HepG2 (cell line): ENCODE results near the gene MSI2. TPM values are rescaled to one million over a fixed set of nuclear protein-coding genes. Genes with fewer than 3 reads are reported as not detected.
A peak's percentile ranks its signal among the peaks of the same experiment; 100 is the strongest.

Source experiments
- AFF4 ChIP-seq: sonication (generic); formaldehyde crosslinking; IDR thresholded peaks from 2 replicates; pipeline ENCODE4 v1.4.0; 2020; ENCODE audit warnings: missing genetic modification reagents
- ARHGAP35 ChIP-seq: sonication (generic); formaldehyde crosslinking; IDR thresholded peaks from 2 replicates; pipeline ENCODE4 v1.9.0; 2022; ENCODE audit warnings: mild to moderate bottlenecking, inconsistent platforms, moderate library complexity, missing genetic modification reagents, borderline replicate concordance
- CSRNP2 ChIP-seq: sonication (generic); formaldehyde crosslinking; conservative IDR thresholded peaks from 2 replicates; pipeline ENCODE4 v1.8.0; 2022; ENCODE audit warnings: low read depth, missing genetic modification reagents
- HNF4G ChIP-seq, 2 experiments: sonication (generic) in 1 of 2; formaldehyde crosslinking in 1 of 2; IDR thresholded peaks; 2 replicates each; pipeline versions ENCODE4 v1.4.0 to v1.6.1; 2011 to 2020; ENCODE audit warnings: borderline replicate concordance in 2 of 2, low read depth in 2 of 2, mild to moderate bottlenecking in 2 of 2, low read length in 1 of 2, missing genetic modification reagents in 1 of 2, moderate library complexity in 1 of 2
- MAFG ChIP-seq: sonication (generic); formaldehyde crosslinking; IDR thresholded peaks from 2 replicates; pipeline ENCODE4 v1.5.1; 2020; ENCODE audit warnings: mild to moderate bottlenecking, missing genetic modification reagents
- MTA1 ChIP-seq: sonication (generic); formaldehyde crosslinking; IDR thresholded peaks from 2 replicates; pipeline ENCODE4 v1.4.0; 2020; ENCODE audit warnings: missing genetic modification reagents, mild to moderate bottlenecking, borderline replicate concordance
- MXD3 ChIP-seq: IDR thresholded peaks from 2 replicates; pipeline ENCODE4 v1.6.1; 2016; ENCODE audit warnings: mild to moderate bottlenecking, missing biosample characterization, missing genetic modification reagents
- NKX3-1 ChIP-seq: sonication (generic); formaldehyde crosslinking; IDR thresholded peaks from 2 replicates; pipeline ENCODE4 v1.5.0; 2020; ENCODE audit warnings: missing genetic modification reagents
- PAWR ChIP-seq: sonication (generic); formaldehyde crosslinking; IDR thresholded peaks from 2 replicates; pipeline ENCODE4 v1.4.0; 2020; ENCODE audit warnings: missing genetic modification reagents, mild to moderate bottlenecking, borderline replicate concordance
- RCOR2 ChIP-seq: IDR thresholded peaks from 2 replicates; pipeline ENCODE4 v1.6.1; 2016; ENCODE audit warnings: missing biosample characterization, missing genetic modification reagents
- RNF2 ChIP-seq: fragments of 450-650 bp; conservative IDR thresholded peaks from 2 replicates; pipeline ENCODE4 v1.6.1; 2016; ENCODE audit warnings: low read depth
- RORA ChIP-seq: sonication (generic); formaldehyde crosslinking; IDR thresholded peaks from 2 replicates; pipeline ENCODE4 v1.5.0; 2020; ENCODE audit warnings: mild to moderate bottlenecking, missing genetic modification reagents, moderate library complexity
- TEF ChIP-seq: sonication (generic); formaldehyde crosslinking; IDR thresholded peaks from 2 replicates; pipeline ENCODE4 v1.5.0; 2020; ENCODE audit warnings: missing genetic modification reagents
- THRA ChIP-seq: sonication (generic); formaldehyde crosslinking; IDR thresholded peaks from 2 replicates; pipeline ENCODE4 v1.4.0; 2020; ENCODE audit warnings: missing genetic modification reagents, borderline replicate concordance
- YY1 ChIP-seq: IDR thresholded peaks from 2 replicates; pipeline ENCODE4 v1.6.1; 2011; ENCODE audit warnings: low read length, low read depth, moderate library complexity, mild to moderate bottlenecking; ENCODE audit not compliant: insufficient read depth, insufficient replicate concordance
- ZBTB21 ChIP-seq: sonication (generic); formaldehyde crosslinking; IDR thresholded peaks from 2 replicates; pipeline ENCODE4 v1.4.0; 2020; ENCODE audit warnings: missing genetic modification reagents
- ZNF20 ChIP-seq: sonication (generic); formaldehyde crosslinking; IDR thresholded peaks from 2 replicates; pipeline ENCODE4 v1.4.0; 2020; ENCODE audit warnings: mild to moderate bottlenecking, moderate library complexity, missing genetic modification reagents
- ZNF225 ChIP-seq: sonication (generic); formaldehyde crosslinking; IDR thresholded peaks from 2 replicates; pipeline ENCODE4 v1.4.0; 2020; ENCODE audit warnings: mild to moderate bottlenecking, missing genetic modification reagents
- ZNF546 ChIP-seq: sonication (generic); formaldehyde crosslinking; conservative IDR thresholded peaks from 2 replicates; pipeline ENCODE4 v1.8.1; 2023; ENCODE audit warnings: mild to moderate bottlenecking, missing genetic modification reagents
- ZNF788 ChIP-seq: sonication (generic); formaldehyde crosslinking; IDR thresholded peaks from 2 replicates; pipeline ENCODE4 v1.5.0; 2020; ENCODE audit warnings: mild to moderate bottlenecking, missing genetic modification reagents, borderline replicate concordance
- ZNF879 ChIP-seq: sonication (generic); formaldehyde crosslinking; IDR thresholded peaks from 2 replicates; pipeline ENCODE4 v1.8.1; 2023; ENCODE audit warnings: missing genetic modification reagents
- polyA plus RNA-seq, 8 experiments: library from polyadenylated mRNA; depleted of rRNA in 3 of 8; stranded (reverse) in 7 of 8; unstranded in 1 of 8; fragments of >200 nt; fragmentation: Illumina TruSeq in 4 of 8; extraction: Trizol in 4 of 8; gene quantifications; 2 replicates each; pipeline versions ENCODE4 v1.2.1 to v1.2.3, GENCODE V29; 2011 to 2016; ENCODE audit warnings: low read depth in 4 of 8, missing spikeins in 1 of 8, mixed read lengths in 1 of 8; ENCODE audit not compliant: insufficient read depth in 1 of 8
- total RNA-seq, 5 experiments: library from RNA; depleted of rRNA; stranded (reverse); fragments of >200 nt; fragmentation: Illumina TruSeq; extraction: Trizol; gene quantifications; 2 replicates each; pipeline ENCODE4 v1.2.3, GENCODE V29; 2016; ENCODE audit warnings: low read depth in 1 of 5

MSI2 gene
- total and polyA plus RNA-seq, 2 of the 13 experiments (the other 11 are each of a cell fraction or from before 2014, with no cell fraction given): 77.5 to 78.4 TPM

GRCh38 chr17:57459286-57459915 is 203.1 kb downstream of the MSI2 start (continued):
- TF ChIP-seq CSRNP2 (CRISPR knock-in tag) (no peak), AFF4 (CRISPR knock-in tag) (no peak), HNF4G (IDR thresholded peaks at IDR 0.05; ENCODE audit: borderline replicate concordance, low read depth, low read length) (peak; percentile 80), HNF4G (CRISPR knock-in tag; IDR thresholded peaks at IDR 0.05; ENCODE audit: borderline replicate concordance, low read depth) (peak; percentile 89; the same call in 1 of the 2 replicates), RCOR2 (CRISPR knock-in tag) (peak; percentile 96), THRA (peak; percentile 72), NKX3-1 (CRISPR knock-in tag) (peak; percentile 82; the same call in 1 of the 2 replicates), YY1 (no peak), MAFG (CRISPR knock-in tag) (no peak), ZNF879 (CRISPR knock-in tag) (no peak), ARHGAP35 (CRISPR knock-in tag) (no peak), MXD3 (no peak), ZNF225 (CRISPR knock-in tag) (no peak), RORA (no peak), TEF (CRISPR knock-in tag) (0 out of 2 replicates have a peak, but pooled peaks have one; percentile 47), ZNF546 (CRISPR knock-in tag) (no peak), ZNF788 (CRISPR knock-in tag) (no peak), ZBTB21 (CRISPR knock-in tag) (peak; percentile 90), RNF2 (peak; percentile 71), PAWR (CRISPR knock-in tag) (no peak), MTA1 (CRISPR knock-in tag) (no peak), ZNF20 (CRISPR knock-in tag) (no peak)
